ENCODE measurements around the gene TMEM167B. TPM values are rescaled to one million over a fixed set of nuclear protein-coding genes. Genes with fewer than 3 reads are reported as not detected.

TMEM167B gene
- total RNA-seq, 1 experiment from 2014 or later: 21.8 TPM

GRCh38 chr1:109136766-109137165 is 46.2 kb downstream of the TMEM167B start:
- intact Hi-C loops (cut with micrococcal nuclease; ENCODE audit: unreplicated experiment): no loop called here
- Mint-ChIP-seq H3K4me1 (ENCODE audit: low read depth, unreplicated experiment) (peaks cover 18% of the 10 kb centered on the region), H3K27me3 (ENCODE audit: insufficient read depth, unreplicated experiment) (no peaks in the 10 kb centered on the region), H3K9me3 (ENCODE audit: unreplicated experiment) (no peaks in the 10 kb centered on the region), H3K4me3 (ENCODE audit: unreplicated experiment) (no peak overlapping the region), H3K27ac (ENCODE audit: unreplicated experiment) (peak overlapping the region; percentile 55), H3K36me3 (ENCODE audit: insufficient read depth, unreplicated experiment) (no peaks in the 10 kb centered on the region)
- no TSS peak for BruUV-seq (replicated peaks)
- Histone ChIP-seq H3K27me3 (replicated peaks; ENCODE audit: control insufficient read depth, insufficient read depth, low read length) (no peaks in the 10 kb centered on the region), H3K9me3 (no peaks in the 10 kb centered on the region), H3K4me3 (ENCODE audit: low read depth, low read length) (no peak overlapping the region), H3K36me3 (ENCODE audit: control insufficient read depth, insufficient read depth, low read length) (no peaks in the 10 kb centered on the region), H3K4me1 (peaks cover 39% of the 10 kb centered on the region)
- ChIA-PET CTCF (interaction anchor here (0.5 kb wide), 1 partner anchor 603 kb away, joined by 4 read pairs; no protein-coding TSS in a partner anchor), POLR2A (interaction anchor here (0.6 kb wide), 1 partner anchor 44 kb away, joined by 4 read pairs; no protein-coding TSS in a partner anchor)
- no peak for DNase-seq
- TF ChIP-seq CTCF (IDR thresholded peaks at IDR 0.05; ENCODE audit: insufficient read depth in 1 of 2, low read depth in 1 of 2, low read length in 1 of 2, severe bottlenecking in 1 of 2, unreplicated experiment in 1 of 2): no peak

- peaks cover 43% of the 10 kb centered on the region for H3K4me1 ChIP-seq
- no peaks in the 10 kb centered on the region for H3K27me3 ChIP-seq (replicated peaks; ENCODE audit: control insufficient read depth, insufficient read depth, low read length)
- peak overlapping the region; percentile 34 for H3K4me3 Mint-ChIP-seq (ENCODE audit: unreplicated experiment)
- intact Hi-C loops (cut with micrococcal nuclease; ENCODE audit: unreplicated experiment): loop anchor here (1.0 to 2.0 kb wide), 2 partner anchors 25 to 43 kb away; a partner anchor contains a TSS
- H3K36me3 ChIP-seq (ENCODE audit: control insufficient read depth, insufficient read depth, low read length): no peaks in the 10 kb centered on the region
- no peaks in the 10 kb centered on the region for H3K9me3 ChIP-seq
- CTCF ChIA-PET: no interaction called here
- H3K27ac Mint-ChIP-seq (ENCODE audit: unreplicated experiment): peak overlapping the region; percentile 74
- TF ChIP-seq CTCF (IDR thresholded peaks at IDR 0.05; ENCODE audit: insufficient read depth in 1 of 2, low read depth in 1 of 2, low read length in 1 of 2, severe bottlenecking in 1 of 2, unreplicated experiment in 1 of 2): no peak
- H3K4me1 Mint-ChIP-seq (ENCODE audit: low read depth, unreplicated experiment): peaks cover 21% of the 10 kb centered on the region
- no peaks in the 10 kb centered on the region for H3K9me3 Mint-ChIP-seq (ENCODE audit: unreplicated experiment)
- no peaks in the 10 kb centered on the region for H3K27me3 Mint-ChIP-seq (ENCODE audit: insufficient read depth, unreplicated experiment)
- DNase-seq: peak; percentile 62 to 77
- POLR2A ChIA-PET: interaction anchor here (1.4 kb wide), 1 partner anchor 38 kb away, joined by 6 read pairs; no protein-coding TSS in a partner anchor
- H3K36me3 Mint-ChIP-seq (ENCODE audit: insufficient read depth, unreplicated experiment): no peaks in the 10 kb centered on the region
- no peak overlapping the region for H3K4me3 ChIP-seq (ENCODE audit: low read depth, low read length)
- no TSS peak for BruUV-seq (replicated peaks)
Measured at GRCh38 chr1:109137958-109138357, 47.4 kb downstream of the TMEM167B start.

GRCh38 chr1:109138358-109138757 is 47.8 kb downstream of the TMEM167B start:
- peak overlapping the region; percentile 74 for H3K27ac Mint-ChIP-seq (ENCODE audit: unreplicated experiment)
- no peaks in the 10 kb centered on the region for H3K9me3 ChIP-seq
- ChIA-PET POLR2A (interaction anchor here (1.4 kb wide), 1 partner anchor 39 kb away, joined by 6 read pairs; no protein-coding TSS in a partner anchor), CTCF (no interaction called here)
- TF ChIP-seq CTCF (IDR thresholded peaks at IDR 0.05; ENCODE audit: insufficient read depth in 1 of 2, low read depth in 1 of 2, low read length in 1 of 2, severe bottlenecking in 1 of 2, unreplicated experiment in 1 of 2): no peak
- no TSS peak for BruUV-seq (replicated peaks)
- H3K4me1 ChIP-seq: peaks cover 43% of the 10 kb centered on the region
- intact Hi-C loops (cut with micrococcal nuclease; ENCODE audit: unreplicated experiment): loop anchor here (1.0 to 2.0 kb wide), 2 partner anchors 26 to 43 kb away; a partner anchor contains a TSS
- no peaks in the 10 kb centered on the region for H3K36me3 Mint-ChIP-seq (ENCODE audit: insufficient read depth, unreplicated experiment)
- H3K4me3 ChIP-seq (ENCODE audit: low read depth, low read length): no peak overlapping the region
- H3K27me3 ChIP-seq (replicated peaks; ENCODE audit: control insufficient read depth, insufficient read depth, low read length): no peaks in the 10 kb centered on the region
- peaks cover 19% of the 10 kb centered on the region for H3K4me1 Mint-ChIP-seq (ENCODE audit: low read depth, unreplicated experiment)
- peak; percentile 55 to 67 for DNase-seq
- H3K36me3 ChIP-seq (ENCODE audit: control insufficient read depth, insufficient read depth, low read length): no peaks in the 10 kb centered on the region
- no peaks in the 10 kb centered on the region for H3K27me3 Mint-ChIP-seq (ENCODE audit: insufficient read depth, unreplicated experiment)
- H3K4me3 Mint-ChIP-seq (ENCODE audit: unreplicated experiment): peak overlapping the region; percentile 34
- H3K9me3 Mint-ChIP-seq (ENCODE audit: unreplicated experiment): no peaks in the 10 kb centered on the region
